ENCODE measurements around the gene PFKFB4. TPM values are rescaled to one million over a fixed set of nuclear protein-coding genes. Genes with fewer than 3 reads are reported as not detected.

The PFKFB4 gene
- total RNA-seq, 1 donor from 2014 or later = 7.1 TPM

DNA sequence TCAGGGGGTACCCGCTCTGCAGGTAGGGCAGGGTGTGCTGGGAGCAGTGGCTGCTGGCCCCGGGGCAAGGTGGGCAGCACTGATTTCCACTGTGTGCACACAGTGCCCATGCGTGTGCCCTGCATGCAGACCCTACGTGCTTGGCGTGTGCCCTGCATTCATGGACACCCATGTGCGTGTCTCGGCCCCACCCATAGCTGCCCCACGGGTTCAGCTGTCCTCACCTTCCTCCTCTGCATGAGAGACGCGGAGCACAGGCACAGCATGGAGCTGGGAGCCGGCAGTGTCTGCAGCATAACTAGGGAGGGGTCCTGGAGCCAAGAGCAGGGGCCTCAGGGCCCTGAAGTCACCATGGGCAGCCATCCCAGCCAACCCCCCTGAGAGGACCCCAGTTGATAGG is 8.6 kb upstream of the PFKFB4 start:
- H3K9me3 Mint-ChIP-seq (ENCODE audit: unreplicated experiment) = no peaks in the 10 kb centered on the region
- peaks cover 1% of the 10 kb centered on the region for H3K36me3 Mint-ChIP-seq (ENCODE audit: unreplicated experiment)
- TF ChIP-seq, protein P1, sequence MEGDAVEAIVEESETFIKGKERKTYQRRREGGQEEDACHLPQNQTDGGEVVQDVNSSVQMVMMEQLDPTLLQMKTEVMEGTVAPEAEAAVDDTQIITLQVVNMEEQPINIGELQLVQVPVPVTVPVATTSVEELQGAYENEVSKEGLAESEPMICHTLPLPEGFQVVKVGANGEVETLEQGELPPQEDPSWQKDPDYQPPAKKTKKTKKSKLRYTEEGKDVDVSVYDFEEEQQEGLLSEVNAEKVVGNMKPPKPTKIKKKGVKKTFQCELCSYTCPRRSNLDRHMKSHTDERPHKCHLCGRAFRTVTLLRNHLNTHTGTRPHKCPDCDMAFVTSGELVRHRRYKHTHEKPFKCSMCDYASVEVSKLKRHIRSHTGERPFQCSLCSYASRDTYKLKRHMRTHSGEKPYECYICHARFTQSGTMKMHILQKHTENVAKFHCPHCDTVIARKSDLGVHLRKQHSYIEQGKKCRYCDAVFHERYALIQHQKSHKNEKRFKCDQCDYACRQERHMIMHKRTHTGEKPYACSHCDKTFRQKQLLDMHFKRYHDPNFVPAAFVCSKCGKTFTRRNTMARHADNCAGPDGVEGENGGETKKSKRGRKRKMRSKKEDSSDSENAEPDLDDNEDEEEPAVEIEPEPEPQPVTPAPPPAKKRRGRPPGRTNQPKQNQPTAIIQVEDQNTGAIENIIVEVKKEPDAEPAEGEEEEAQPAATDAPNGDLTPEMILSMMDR (IDR thresholded peaks at IDR 0.05) = no peak
- H3K4me3 Mint-ChIP-seq (ENCODE audit: unreplicated experiment) = no peak overlapping the region
- no peaks in the 10 kb centered on the region for H3K27me3 Mint-ChIP-seq (ENCODE audit: unreplicated experiment)
- peaks cover 53% of the 10 kb centered on the region for H3K4me1 Mint-ChIP-seq (ENCODE audit: unreplicated experiment)
- DNase-seq (ENCODE audit: extremely low spot score, unreplicated experiment) = no peak
- H3K27ac Mint-ChIP-seq (ENCODE audit: unreplicated experiment) = peak overlapping the region; percentile 84

DNA sequence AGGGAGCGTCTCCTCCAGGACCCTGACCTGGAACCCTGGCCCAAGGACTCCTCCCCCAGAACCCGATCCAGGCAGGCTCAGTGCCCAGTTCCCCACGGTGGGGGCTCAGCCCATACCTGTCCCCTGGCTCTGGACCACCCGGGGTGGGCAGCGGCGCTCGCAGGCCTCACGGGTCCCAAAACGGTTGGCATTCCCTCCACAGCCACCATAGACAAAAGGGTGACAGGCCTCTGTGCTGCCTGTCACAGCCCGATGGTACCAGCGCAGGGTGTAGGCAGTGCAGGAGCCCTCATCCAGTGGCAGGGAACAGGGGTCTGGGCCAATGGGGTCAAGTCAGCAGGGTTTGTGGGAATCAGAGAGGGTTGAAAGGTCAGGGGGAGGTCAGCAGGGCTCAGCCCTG is 8.1 kb upstream of the PFKFB4 start:
- Mint-ChIP-seq H3K9me3 (ENCODE audit: unreplicated experiment) (no peaks in the 10 kb centered on the region), H3K4me1 (ENCODE audit: unreplicated experiment) (peaks cover 58% of the 10 kb centered on the region), H3K36me3 (ENCODE audit: unreplicated experiment) (peaks cover 1% of the 10 kb centered on the region), H3K4me3 (ENCODE audit: unreplicated experiment) (no peak overlapping the region), H3K27me3 (ENCODE audit: unreplicated experiment) (no peaks in the 10 kb centered on the region), H3K27ac (ENCODE audit: unreplicated experiment) (peak overlapping the region; percentile 98)
- TF ChIP-seq, protein P1 (IDR thresholded peaks at IDR 0.05) = no peak
- no peak for DNase-seq (ENCODE audit: extremely low spot score, unreplicated experiment)

DNA sequence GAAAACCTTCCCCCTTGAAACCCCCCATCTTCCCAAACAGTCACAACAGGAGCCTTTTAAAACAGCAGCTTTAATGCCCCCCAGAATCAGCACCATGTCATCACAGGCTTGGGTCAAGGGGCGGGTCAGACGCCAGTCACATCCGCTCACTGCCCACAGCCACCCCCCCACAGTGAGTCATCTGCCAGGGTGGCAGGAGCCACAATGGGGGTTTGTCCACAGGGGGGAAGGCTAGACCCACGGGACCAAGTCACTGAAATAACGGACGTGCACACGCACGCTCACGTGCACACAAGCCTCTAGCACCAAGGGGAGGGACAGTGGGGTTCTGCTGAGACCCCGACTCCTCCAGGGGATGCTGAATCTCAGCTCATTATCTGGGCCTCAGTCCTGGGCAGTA is 7.4 kb upstream of the PFKFB4 start:
- Mint-ChIP-seq H3K27ac (ENCODE audit: unreplicated experiment) (peak overlapping the region; percentile 98), H3K27me3 (ENCODE audit: unreplicated experiment) (no peaks in the 10 kb centered on the region), H3K4me3 (ENCODE audit: unreplicated experiment) (peak overlapping the region; percentile 38), H3K4me1 (ENCODE audit: unreplicated experiment) (peaks cover 65% of the 10 kb centered on the region), H3K36me3 (ENCODE audit: unreplicated experiment) (peaks cover 1% of the 10 kb centered on the region), H3K9me3 (ENCODE audit: unreplicated experiment) (no peaks in the 10 kb centered on the region)
- DNase-seq (ENCODE audit: extremely low spot score, unreplicated experiment) = no peak
- TF ChIP-seq, protein P1 (IDR thresholded peaks at IDR 0.05) = no peak

DNA sequence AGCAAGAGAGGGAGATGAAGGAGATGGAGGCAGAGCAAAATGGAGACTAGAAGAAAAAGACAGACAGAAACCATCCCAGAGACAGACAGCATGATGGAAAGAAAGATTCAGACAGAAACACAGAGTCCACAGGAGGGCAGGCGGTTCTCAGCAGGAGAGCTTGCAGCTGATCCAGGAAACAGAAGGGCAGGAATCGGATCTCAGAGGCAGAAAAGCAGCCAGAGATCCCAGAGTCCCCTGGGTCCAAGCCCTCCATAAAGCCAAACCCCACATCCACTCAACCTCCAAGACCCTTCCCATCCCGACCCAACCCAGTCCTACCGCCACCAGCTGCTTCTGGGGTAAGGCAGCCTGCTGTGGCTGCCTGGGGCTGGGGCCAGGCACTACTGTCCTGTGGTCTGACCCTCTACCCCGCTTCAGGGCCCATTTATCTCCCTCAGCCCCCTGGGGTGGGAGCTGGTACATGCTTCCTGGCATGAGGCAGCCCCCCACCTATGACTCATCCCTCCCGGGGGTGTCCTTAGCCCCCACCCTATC is 6.8 kb upstream of the PFKFB4 start, which contains the start of gene UCN2:
UCN2 (minus strand) TSS at position 400 of the 537 bp plus-strand sequence. CDS start 657 bp downstream, outside the sequence.
- Mint-ChIP-seq H3K9me3 (ENCODE audit: unreplicated experiment) (no peaks in the 10 kb centered on the region), H3K4me3 (ENCODE audit: unreplicated experiment) (peak within 1 kb of the TSS; percentile 61), H3K36me3 (ENCODE audit: unreplicated experiment) (peaks cover 1% of the 10 kb centered on the region), H3K4me1 (ENCODE audit: unreplicated experiment) (peaks cover 70% of the 10 kb centered on the region), H3K27ac (ENCODE audit: unreplicated experiment) (peak within 1 kb of the TSS; percentile 98), H3K27me3 (ENCODE audit: unreplicated experiment) (no peaks in the 10 kb centered on the region)
- no peak for DNase-seq (ENCODE audit: extremely low spot score, unreplicated experiment)
- TF ChIP-seq, protein P1 (IDR thresholded peaks at IDR 0.05) = peak; percentile 42

DNA sequence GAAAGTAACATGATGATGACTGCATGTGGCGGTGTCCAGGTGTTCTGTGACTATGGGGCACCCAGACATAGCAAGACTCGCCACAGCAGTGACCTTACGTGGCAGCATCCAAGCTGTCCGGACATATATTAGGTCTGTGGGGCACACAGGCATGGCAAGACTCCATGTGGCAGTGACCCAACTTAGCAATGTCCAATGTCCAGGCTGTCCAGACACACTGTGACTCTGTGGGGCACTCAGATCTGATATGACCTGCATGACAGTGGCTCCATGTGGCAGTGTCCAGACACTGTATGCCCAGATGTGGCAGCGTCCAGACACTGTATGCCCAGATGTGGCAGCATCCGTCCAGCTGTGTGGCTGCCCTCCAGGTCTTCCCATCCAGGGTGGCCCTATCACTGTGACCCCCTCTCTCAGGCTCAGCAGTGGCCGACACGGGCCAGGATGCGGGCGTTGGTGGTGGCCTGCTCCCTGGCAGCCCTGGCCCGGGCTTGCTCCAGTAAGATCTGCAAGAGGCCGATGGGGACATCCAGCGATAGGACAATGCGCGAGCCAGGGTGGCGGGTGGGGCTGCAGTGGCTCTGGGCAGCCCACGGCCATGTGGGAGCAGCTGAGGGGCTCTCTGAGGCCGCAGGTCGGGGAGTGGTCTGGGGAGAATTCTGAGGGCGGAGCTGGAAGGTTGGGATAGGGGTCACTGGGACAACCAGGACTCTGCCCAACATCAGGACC is 5.9 kb upstream of the PFKFB4 start:
- H3K9me3 Mint-ChIP-seq (ENCODE audit: unreplicated experiment) = no peaks in the 10 kb centered on the region

More for the DNA sequence above, 5.9 kb upstream of the PFKFB4 start:
- Mint-ChIP-seq H3K27ac (ENCODE audit: unreplicated experiment) (peak overlapping the region; percentile 98), H3K4me3 (ENCODE audit: unreplicated experiment) (no peak overlapping the region), H3K27me3 (ENCODE audit: unreplicated experiment) (no peaks in the 10 kb centered on the region), H3K4me1 (ENCODE audit: unreplicated experiment) (peaks cover 77% of the 10 kb centered on the region), H3K36me3 (ENCODE audit: unreplicated experiment) (no peaks in the 10 kb centered on the region)
- no peak for DNase-seq (ENCODE audit: extremely low spot score, unreplicated experiment)
- TF ChIP-seq, protein P1 (IDR thresholded peaks at IDR 0.05) = no peak
